HL-60 (cell line): ENCODE results near the gene KCNH8.

Source experiments
- DNase-seq, 2 experiments: peaks; one replicate each; pipeline ENCODE4 v3.0.0-alpha.2; 2010 to 2020; ENCODE audit warnings: low read depth in 1 of 2, low spot score in 1 of 2
- H3K27ac ChIP-seq: fragments of 250-450 bp; sonication (Bioruptor Pico); replicated peaks from 2 replicates; pipeline ENCODE4 v1.5.1; 2020; ENCODE audit warnings: mild to moderate bottlenecking, moderate library complexity
- H3K27me3 ChIP-seq: fragments of 250-450 bp; sonication (Bioruptor Pico); 2 replicates; pipeline ENCODE4 v1.5.1; 2021; ENCODE audit warnings: mild to moderate bottlenecking, moderate library complexity; ENCODE audit not compliant: insufficient read depth, poor library complexity, severe bottlenecking
- H3K4me3 ChIP-seq: replicated peaks from 2 replicates; pipeline ENCODE4 v1.5.1; 2011; ENCODE audit warnings: mild to moderate bottlenecking, control low read depth, low read length; ENCODE audit not compliant: insufficient read depth
- GABPA ChIP-seq: IDR thresholded peaks from 2 replicates; pipeline ENCODE4 v1.6.1; 2012; ENCODE audit warnings: low read depth
- POLR2AphosphoS5 ChIP-seq: IDR thresholded peaks from 2 replicates; pipeline ENCODE4 v1.6.1; 2012; ENCODE audit warnings: low read depth
- REST ChIP-seq: IDR thresholded peaks from 2 replicates; pipeline ENCODE4 v1.6.1; 2012; ENCODE audit warnings: low read depth; ENCODE audit not compliant: insufficient replicate concordance
- SPI1 ChIP-seq: IDR thresholded peaks from 2 replicates; pipeline ENCODE4 v1.6.1; 2012; ENCODE audit warnings: low read depth, mild to moderate bottlenecking, borderline replicate concordance
- TF ChIP-seq, protein P1 (sequence below): IDR thresholded peaks from one replicate; pipeline ENCODE4 v1.5.1; 2011; ENCODE audit warnings: low read length, control low read depth, inconsistent platforms; ENCODE audit not compliant: insufficient read depth

The KCNH8 gene

GRCh38 chr3:19439944-19440343, 291.6 kb downstream of the KCNH8 start:
- Histone ChIP-seq H3K27me3 (no peaks in the 10 kb centered on the region), H3K27ac (no peak overlapping the region), H3K4me3 (no peak overlapping the region)
- TF ChIP-seq REST (no peak), GABPA (no peak), POLR2AphosphoS5 (no peak), SPI1 (no peak)
- TF ChIP-seq, protein P1, sequence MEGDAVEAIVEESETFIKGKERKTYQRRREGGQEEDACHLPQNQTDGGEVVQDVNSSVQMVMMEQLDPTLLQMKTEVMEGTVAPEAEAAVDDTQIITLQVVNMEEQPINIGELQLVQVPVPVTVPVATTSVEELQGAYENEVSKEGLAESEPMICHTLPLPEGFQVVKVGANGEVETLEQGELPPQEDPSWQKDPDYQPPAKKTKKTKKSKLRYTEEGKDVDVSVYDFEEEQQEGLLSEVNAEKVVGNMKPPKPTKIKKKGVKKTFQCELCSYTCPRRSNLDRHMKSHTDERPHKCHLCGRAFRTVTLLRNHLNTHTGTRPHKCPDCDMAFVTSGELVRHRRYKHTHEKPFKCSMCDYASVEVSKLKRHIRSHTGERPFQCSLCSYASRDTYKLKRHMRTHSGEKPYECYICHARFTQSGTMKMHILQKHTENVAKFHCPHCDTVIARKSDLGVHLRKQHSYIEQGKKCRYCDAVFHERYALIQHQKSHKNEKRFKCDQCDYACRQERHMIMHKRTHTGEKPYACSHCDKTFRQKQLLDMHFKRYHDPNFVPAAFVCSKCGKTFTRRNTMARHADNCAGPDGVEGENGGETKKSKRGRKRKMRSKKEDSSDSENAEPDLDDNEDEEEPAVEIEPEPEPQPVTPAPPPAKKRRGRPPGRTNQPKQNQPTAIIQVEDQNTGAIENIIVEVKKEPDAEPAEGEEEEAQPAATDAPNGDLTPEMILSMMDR, result no peak
- no peak for DNase-seq

DNA sequence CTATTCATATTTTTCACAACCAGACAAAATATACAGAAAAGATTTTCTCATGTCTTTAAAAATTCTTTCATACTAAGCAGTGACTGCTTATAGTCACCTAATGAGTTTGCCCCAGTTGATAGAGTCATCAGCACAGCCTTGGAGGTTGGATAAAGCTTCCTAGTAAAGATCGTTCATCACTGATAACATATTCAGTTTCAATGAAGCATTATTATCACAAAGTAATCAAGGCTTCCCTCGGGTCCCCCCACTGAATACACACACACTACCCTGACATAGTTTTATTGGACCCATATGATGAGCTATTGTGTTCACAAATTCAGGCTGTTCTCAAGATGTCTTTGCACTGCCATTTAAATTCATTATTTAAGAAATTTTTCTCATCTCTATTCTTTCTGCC, 297.8 kb downstream of the KCNH8 start:
- Histone ChIP-seq H3K4me3 (no peak overlapping the region), H3K27ac (no peak overlapping the region), H3K27me3 (no peaks in the 10 kb centered on the region)
- DNase-seq, result no peak
- TF ChIP-seq REST (no peak), SPI1 (no peak), POLR2AphosphoS5 (no peak), GABPA (no peak)
- TF ChIP-seq, protein P1, result no peak

- Histone ChIP-seq H3K4me3 (no peak overlapping the region), H3K27ac (no peak overlapping the region), H3K27me3 (no peaks in the 10 kb centered on the region)
- no peak for DNase-seq
- TF ChIP-seq, protein P1, result no peak
- no peak for TF ChIP-seq GABPA
Measured at GRCh38 chr3:19446687-19447086, 298.4 kb downstream of the KCNH8 start.

DNA sequence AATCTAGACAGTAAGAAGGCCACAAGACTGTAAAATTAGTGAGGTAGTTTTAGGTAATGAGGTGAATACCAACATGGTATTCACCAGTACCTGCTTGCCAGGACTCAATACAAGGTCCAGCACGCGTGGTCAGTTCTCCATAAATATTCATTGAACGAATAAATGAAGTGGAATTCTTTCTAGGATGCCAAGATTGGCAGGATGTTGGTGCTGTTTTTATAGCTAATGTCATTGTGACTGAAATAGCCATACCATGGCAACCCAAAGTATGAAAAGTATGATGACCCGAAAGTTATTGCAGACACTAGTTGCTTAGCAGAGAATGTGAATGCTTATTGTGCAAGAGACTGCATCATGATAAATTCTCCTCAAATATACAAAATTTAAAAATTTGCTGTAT, 307.2 kb downstream of the KCNH8 start:
- no peak for DNase-seq
- no peak overlapping the region for H3K27ac ChIP-seq
- H3K27me3 ChIP-seq, result no peaks in the 10 kb centered on the region
- no peak overlapping the region for H3K4me3 ChIP-seq
- TF ChIP-seq SPI1 (no peak), GABPA (no peak), POLR2AphosphoS5 (no peak), REST (no peak)
- TF ChIP-seq, protein P1, result no peak
